Measurements from ENCODE around the gene USP11.

GRCh38 chrX:47200385-47201150 is 32.2 kb upstream of the USP11 start:
- TF ChIP-seq SP1 (IDR thresholded peaks at IDR 0.05) = no peak
- TF ChIP-seq ZNF384 (IDR thresholded peaks at IDR 0.05) = no peak
- TF ChIP-seq BHLHE40 (IDR thresholded peaks at IDR 0.05; ENCODE audit: borderline replicate concordance) = no peak
- TF ChIP-seq FOXM1 (IDR thresholded peaks at IDR 0.05; ENCODE audit: borderline replicate concordance) = no peak
- TF ChIP-seq LEF1 (IDR thresholded peaks at IDR 0.05; ENCODE audit: borderline replicate concordance) = no peak
- TF ChIP-seq ELF4 (IDR thresholded peaks at IDR 0.05) = no peak
- TF ChIP-seq PKNOX1 (IDR thresholded peaks at IDR 0.05) = no peak
- TF ChIP-seq FOXA1 (IDR thresholded peaks at IDR 0.05) = no peak
